Esophagus (tissue), 2 donors: ENCODE data around the gene CLIP2. TPM values are rescaled to one million over a fixed set of nuclear protein-coding genes. Genes with fewer than 3 reads are reported as not detected.
"Not testable (repeated sequence)": the region's sequence is repeated elsewhere in the genome, so short reads cannot be mapped to it uniquely, and the experiment has no call there.

Experiments
- H3K27ac ChIP-seq, 2 donors: one replicate each; pipeline ENCODE4 v1.5.1; 2013; ENCODE audit warnings: low read depth in 2 of 2, mild to moderate bottlenecking in 2 of 2, inconsistent platforms in 1 of 2, low read length in 1 of 2, moderate library complexity in 1 of 2
- H3K27me3 ChIP-seq, 2 donors: one replicate each; pipeline ENCODE4 v1.6.1; 2013; ENCODE audit warnings: low read length in 2 of 2, control low read depth in 1 of 2, mild to moderate bottlenecking in 1 of 2; ENCODE audit not compliant: insufficient read depth in 2 of 2, control insufficient read depth in 1 of 2
- H3K36me3 ChIP-seq, 2 donors: one replicate each; pipeline ENCODE4 v1.6.1; 2013; ENCODE audit warnings: low read length in 1 of 2; ENCODE audit not compliant: control insufficient read depth in 2 of 2, insufficient read depth in 2 of 2
- H3K4me1 ChIP-seq, 2 donors: one replicate each; pipeline ENCODE4 v1.6.1; 2013; ENCODE audit warnings: low read length in 1 of 2; ENCODE audit not compliant: control insufficient read depth in 2 of 2, insufficient read depth in 2 of 2
- H3K4me3 ChIP-seq, 2 donors: one replicate each; pipeline ENCODE4 v1.5.1; 2013; ENCODE audit warnings: low read length in 2 of 2, mild to moderate bottlenecking in 2 of 2, low read depth in 1 of 2, moderate library complexity in 1 of 2
- H3K9me3 ChIP-seq, 2 donors: one replicate each; pipeline ENCODE4 v1.6.1; 2013; ENCODE audit warnings: mild to moderate bottlenecking in 2 of 2, low read depth in 1 of 2, low read length in 1 of 2, moderate library complexity in 1 of 2; ENCODE audit not compliant: control insufficient read depth in 2 of 2, insufficient read depth in 1 of 2
- WGBS, 2 donors: extraction: QIAGEN DNeasy Blood & Tissue Kit; methylation state at CpG; one replicate each; pipeline ENCODE4 v1.1.7; 2013; 5-methylcytosine and 5-hydroxymethylcytosine counted together
- polyA plus RNA-seq, 2 donors: library from polyadenylated mRNA; stranded (reverse); fragments of 200-250 nt; gene quantifications; one replicate each; pipeline ENCODE4 v1.2.3, GENCODE V29; 2013
- donor health status: healthy with polysubstance abuse.
- donor health status: Bipolar disorder and iron deficiency.

The CLIP2 gene
- polyA plus RNA-seq, 2 donors = 5.5 to 6.3 TPM

DNA sequence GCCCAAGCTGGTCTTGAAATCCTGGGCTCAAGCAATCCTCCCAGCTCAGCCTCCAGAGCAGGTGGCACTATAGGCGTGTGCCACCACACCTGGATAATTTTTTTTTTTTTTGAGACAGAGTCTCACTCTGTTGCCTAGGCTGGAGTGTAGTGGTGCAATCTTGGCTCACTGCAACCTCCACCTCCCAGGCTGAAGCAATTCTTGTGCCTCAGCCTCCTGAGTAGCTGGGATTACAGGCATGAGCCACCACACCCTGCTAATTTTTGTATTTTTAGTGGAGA lies 148.0 kb downstream of the CLIP2 start:
- WGBS, 2 donors = 88 to 100% methylated on average over 1 of the region's 1 CpG
- H3K9me3 ChIP-seq, H3K4me3 ChIP-seq, H3K4me1 ChIP-seq, H3K27ac ChIP-seq, H3K27me3 ChIP-seq, H3K36me3 ChIP-seq: not testable (repeated sequence)

DNA sequence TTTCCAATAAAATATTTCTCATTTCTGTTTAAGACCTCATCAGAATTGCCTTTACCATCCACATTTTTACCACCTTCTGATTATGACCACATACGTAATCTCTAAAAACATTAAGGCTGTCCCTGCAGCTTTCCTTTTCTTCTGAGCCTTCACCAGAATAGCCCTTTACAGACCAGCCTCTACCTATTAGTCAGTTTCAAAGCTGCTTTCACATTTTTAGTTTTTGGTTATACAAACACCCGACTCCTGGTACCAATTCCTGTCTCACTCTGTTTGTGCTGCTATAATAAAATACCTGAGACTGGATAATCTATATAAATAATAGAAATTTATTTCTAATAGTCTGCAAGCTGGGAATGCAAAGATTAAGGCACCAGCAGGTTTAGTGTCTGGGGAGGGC lies 149.1 kb downstream of the CLIP2 start:
- WGBS, 2 donors = 96 to 98% methylated on average over 2 of the region's 2 CpGs
- no peaks in the 10 kb centered on the region for H3K36me3 ChIP-seq
- no peak overlapping the region for H3K27ac ChIP-seq
- peaks cover 0 to 2% of the 10 kb centered on the region in 2 donors for H3K9me3 ChIP-seq
- no peaks in the 10 kb centered on the region for H3K27me3 ChIP-seq
- H3K4me3 ChIP-seq = no peak overlapping the region
- no peaks in the 10 kb centered on the region for H3K4me1 ChIP-seq

DNA sequence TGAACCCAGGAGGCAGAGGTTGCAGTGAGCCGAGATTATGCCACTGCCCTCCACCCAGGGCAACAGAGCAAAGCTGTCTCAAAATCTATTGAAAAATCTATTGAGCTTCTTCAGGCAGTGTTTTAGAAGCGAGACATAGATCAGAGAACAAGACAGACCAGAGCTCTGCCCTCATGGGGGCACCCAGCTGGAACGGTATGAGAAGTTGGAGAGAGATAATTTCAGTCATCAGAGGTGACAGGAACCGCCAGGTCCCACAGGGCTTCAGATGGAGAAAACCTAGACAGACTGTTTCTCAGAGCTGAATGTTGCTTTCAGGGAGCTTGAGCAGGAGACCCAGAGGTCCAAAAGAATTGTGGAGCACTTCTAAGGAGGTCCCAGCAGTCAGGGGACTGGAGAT lies 150.3 kb downstream of the CLIP2 start:
- Histone ChIP-seq H3K9me3 (peaks cover 0 to 2% of the 10 kb centered on the region in 2 donors), H3K27ac (no peak overlapping the region), H3K27me3 (no peaks in the 10 kb centered on the region), H3K4me3 (no peak overlapping the region), H3K36me3 (no peaks in the 10 kb centered on the region), H3K4me1 (no peaks in the 10 kb centered on the region)
- 93 to 94% methylated on average over 4 of the region's 4 CpGs for WGBS, 2 donors

DNA sequence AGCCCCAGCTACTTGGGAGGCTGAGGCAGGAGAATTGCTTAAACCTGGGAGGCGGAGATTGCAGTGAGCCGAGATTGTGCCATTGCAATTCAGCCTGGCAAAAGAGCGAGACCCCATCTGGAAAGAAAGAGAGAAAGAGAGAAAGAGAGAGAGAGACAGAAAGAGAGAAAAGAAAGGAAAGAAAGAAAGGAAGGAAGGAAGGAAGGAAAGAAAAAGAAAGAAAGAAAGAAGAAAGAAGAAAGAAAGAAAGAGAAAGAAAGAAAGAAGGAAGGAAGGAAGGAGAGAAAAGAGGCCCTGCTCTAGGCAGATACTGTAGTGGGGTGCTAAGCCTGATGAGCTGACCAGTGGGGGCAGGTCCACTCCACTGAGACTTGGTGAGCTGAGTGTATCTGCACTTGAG lies 150.9 kb downstream of the CLIP2 start:
- H3K9me3 ChIP-seq, H3K36me3 ChIP-seq, H3K4me1 ChIP-seq, H3K27me3 ChIP-seq, H3K4me3 ChIP-seq, H3K27ac ChIP-seq: not testable (repeated sequence)
- WGBS, 2 donors = 96 to 97% methylated on average over 3 of the region's 3 CpGs

DNA sequence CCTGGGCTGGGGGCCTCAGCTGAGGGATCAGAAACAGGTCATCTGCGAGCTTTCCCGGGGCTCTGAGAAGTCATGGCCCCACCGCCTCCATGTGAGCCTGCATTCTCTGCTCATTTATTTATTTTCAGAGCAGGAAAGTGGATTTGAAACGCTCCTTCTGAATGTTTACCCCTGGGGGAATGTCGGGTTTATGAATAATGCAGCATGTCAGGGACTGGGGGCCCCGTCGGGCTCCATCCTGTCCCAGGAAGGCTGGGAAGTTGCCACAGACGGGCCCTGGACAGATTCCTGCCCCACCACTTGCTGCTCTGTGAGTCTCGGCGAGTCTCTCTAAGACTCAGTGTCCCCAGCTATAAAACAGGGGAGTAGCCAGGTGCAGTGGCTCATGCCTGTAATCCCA lies 152.6 kb downstream of the CLIP2 start:
- H3K27me3 ChIP-seq = no peaks in the 10 kb centered on the region
- 36 to 55% methylated on average over 10 of the region's 10 CpGs for whole genome bisulfite sequencing, 2 donors
- no peaks in the 10 kb centered on the region for H3K4me1 ChIP-seq
- H3K36me3 ChIP-seq = no peaks in the 10 kb centered on the region
- no peak overlapping the region for H3K27ac ChIP-seq
- H3K9me3 ChIP-seq = peaks cover 0 to 2% of the 10 kb centered on the region in 2 donors
- no peak overlapping the region for H3K4me3 ChIP-seq

DNA sequence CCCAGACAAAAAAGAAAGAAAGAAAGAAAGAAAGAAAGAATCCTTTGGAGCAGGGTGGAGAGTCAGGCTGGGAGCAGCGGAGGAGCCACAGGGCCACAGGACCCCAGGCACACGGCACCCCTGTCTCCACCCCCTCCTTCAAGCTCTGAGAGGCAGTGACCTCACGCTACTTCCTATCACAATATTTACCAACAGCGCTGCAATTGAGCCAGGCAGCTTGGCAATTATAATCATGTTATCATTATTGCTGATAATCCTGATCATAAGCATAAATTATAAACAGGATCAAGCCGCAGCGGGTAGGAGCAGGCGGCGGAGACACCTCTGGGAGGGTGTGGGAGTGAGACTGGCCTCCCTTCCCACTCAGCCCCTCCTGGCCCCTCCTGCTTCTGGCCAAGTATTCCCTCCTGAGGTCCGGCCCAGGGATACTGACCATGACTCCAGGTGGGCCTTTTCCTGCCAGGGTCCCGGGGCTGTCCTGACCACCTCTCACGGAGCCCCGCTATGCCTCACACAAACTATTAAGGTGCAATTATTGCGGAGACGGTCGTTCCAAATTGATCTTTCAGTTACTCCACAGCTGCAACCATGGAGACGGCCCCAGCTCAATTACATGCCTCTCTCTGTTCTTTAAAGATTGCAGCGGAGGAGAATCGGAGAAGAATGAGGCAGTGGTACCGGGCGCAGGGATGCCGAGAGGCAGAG lies 154.5 kb downstream of the CLIP2 start:
- no peak overlapping the region for H3K4me3 ChIP-seq
- no peaks in the 10 kb centered on the region for H3K27me3 ChIP-seq
- H3K9me3 ChIP-seq = no peaks in the 10 kb centered on the region
- no peaks in the 10 kb centered on the region for H3K4me1 ChIP-seq
- no peak overlapping the region for H3K27ac ChIP-seq
- H3K36me3 ChIP-seq = no peaks in the 10 kb centered on the region
- WGBS, 2 donors = 69 to 80% methylated on average over 21 of the region's 21 CpGs

DNA sequence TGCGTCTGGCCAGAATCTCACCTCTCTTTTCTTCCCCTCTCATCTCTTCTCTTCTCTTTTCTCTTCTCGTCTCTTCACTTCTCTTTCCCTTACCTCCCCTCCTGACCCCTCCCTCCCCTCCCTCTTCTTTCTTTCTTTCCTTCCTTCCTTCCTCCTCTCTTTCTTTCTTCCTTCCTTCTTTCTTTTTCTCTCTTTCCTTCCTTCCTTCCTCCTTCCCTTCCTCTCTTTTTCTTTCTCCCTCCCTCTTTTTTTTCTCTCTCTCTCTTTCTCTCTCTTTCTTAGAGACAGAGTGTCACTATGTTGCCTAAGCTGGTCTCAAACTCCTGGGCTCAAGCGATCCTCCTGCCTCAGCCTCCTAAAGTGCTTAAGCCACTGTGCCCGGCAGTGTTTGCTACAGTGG lies 159.9 kb downstream of the CLIP2 start:
- no peaks in the 10 kb centered on the region for H3K36me3 ChIP-seq
- no peaks in the 10 kb centered on the region for H3K27me3 ChIP-seq
- 88 to 95% methylated on average over 4 of the region's 4 CpGs for WGBS, 2 donors
- H3K4me1 ChIP-seq = peaks cover 0 to 4% of the 10 kb centered on the region in 2 donors
- no peak overlapping the region for H3K27ac ChIP-seq
- no peak overlapping the region for H3K4me3 ChIP-seq
- no peaks in the 10 kb centered on the region for H3K9me3 ChIP-seq

DNA sequence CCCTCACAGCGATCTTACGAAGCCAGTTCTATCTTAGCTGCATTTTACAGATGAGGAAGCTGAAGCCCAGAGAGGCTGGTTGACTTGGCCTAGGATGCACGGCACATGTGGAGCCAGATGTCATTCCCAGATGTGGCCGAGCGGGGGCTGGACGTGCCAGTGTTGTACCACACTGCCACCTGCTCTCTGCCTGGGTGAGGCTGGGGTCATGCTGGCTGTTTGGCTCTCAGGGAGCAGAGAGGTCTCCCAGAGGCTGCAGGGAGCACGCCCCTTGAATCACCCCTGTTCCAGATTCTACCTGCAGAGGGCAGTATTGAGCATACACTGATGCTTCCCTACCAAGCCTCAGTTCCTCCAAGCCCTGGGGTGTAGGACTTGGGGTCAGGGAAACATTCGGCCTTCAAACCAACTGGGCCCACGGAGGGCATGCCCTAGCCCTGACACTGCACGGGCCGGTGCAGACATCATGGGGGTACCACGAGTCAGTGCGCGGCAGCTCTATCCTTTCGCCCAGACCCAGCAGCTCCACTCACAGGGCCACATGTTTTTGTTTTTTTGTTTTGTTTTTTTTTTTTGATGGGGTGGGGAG lies 160.7 kb downstream of the CLIP2 start:
- Histone ChIP-seq H3K27ac (no peak overlapping the region), H3K36me3 (no peaks in the 10 kb centered on the region), H3K4me3 (no peak overlapping the region), H3K4me1 (peaks cover 0 to 6% of the 10 kb centered on the region in 2 donors), H3K27me3 (no peaks in the 10 kb centered on the region), H3K9me3 (no peaks in the 10 kb centered on the region)
- 69 to 74% methylated on average over 15 of the region's 15 CpGs for WGBS, 2 donors

DNA sequence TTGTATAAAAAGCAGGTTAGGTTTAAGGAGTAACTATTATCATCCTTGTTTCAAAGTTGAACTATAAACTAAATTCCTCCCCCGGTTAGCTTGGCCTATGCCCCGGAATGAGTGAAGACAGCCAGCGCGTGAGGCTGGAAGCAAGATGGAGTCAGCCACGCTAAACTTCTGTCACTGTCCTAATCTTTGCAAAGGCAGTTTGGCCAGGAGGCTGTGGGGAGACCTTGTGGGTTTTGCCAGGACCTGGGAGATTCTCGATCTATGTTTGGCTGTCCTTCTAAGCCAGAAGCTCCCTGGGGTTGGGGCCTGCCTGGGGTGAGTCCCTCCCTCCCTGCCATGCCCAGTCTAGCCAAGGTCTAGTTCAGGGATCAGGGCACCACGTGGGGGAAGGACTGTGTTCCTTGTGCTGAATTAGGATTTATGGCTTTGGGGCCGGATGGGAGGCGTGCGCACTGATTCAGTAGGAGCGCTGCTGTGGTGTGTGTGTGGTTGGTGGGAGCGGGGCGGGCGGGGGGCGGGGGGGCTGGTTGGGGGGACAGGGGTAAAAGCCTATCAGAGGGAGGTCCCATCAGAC lies 163.6 kb downstream of the CLIP2 start:
- Histone ChIP-seq H3K4me1 (peaks cover 0 to 10% of the 10 kb centered on the region in 2 donors), H3K9me3 (no peaks in the 10 kb centered on the region), H3K27me3 (no peaks in the 10 kb centered on the region), H3K27ac (peak overlapping the region; percentile 88 to 95), H3K36me3 (no peaks in the 10 kb centered on the region), H3K4me3 (peak overlapping the region in 1 of 2 donors; percentile 83)
- WGBS, 2 donors = 28 to 32% methylated on average over 14 to 15 of the region's 15 CpGs
